AG10803 (cell line): Measurements from ENCODE around the gene PSMC1.

Experiments
- DNase-seq: peaks from one replicate; pipeline ENCODE4 v3.0.0; 2010; ENCODE audit warnings: low read depth
- H3K4me3 ChIP-seq: 2 replicates; pipeline ENCODE4 v1.5.1; 2011; ENCODE audit warnings: mild to moderate bottlenecking, low read length, control low read depth
- CTCF ChIP-seq: conservative IDR thresholded peaks from 2 replicates; pipeline ENCODE4 v1.5.1; 2011; ENCODE audit warnings: mild to moderate bottlenecking, low read length, control low read depth, inconsistent platforms

PSMC1 gene

GRCh38 chr14:90319173-90319572, 62.8 kb downstream of the PSMC1 start:
- DNase-seq = peak; percentile 19
- no peak overlapping the region for H3K4me3 ChIP-seq
- no peak for TF ChIP-seq CTCF

GRCh38 chr14:90319634-90320541, 63.5 kb downstream of the PSMC1 start:
- no peak for TF ChIP-seq CTCF
- H3K4me3 ChIP-seq = no peak overlapping the region
- no peak for DNase-seq

- no peak overlapping the region for H3K4me3 ChIP-seq
- no peak for TF ChIP-seq CTCF
- DNase-seq = no peak
Observed at GRCh38 chr14:90321891-90322290, 65.5 kb downstream of the PSMC1 start.
